Body of pancreas (tissue), 4 donors: ENCODE measurements around the gene BICRAL. TPM values are rescaled to one million over a fixed set of nuclear protein-coding genes. Genes with fewer than 3 reads are reported as not detected.

Experiments
- ATAC-seq: fragments of 150-250 bp; one replicate; pipeline ENCODE4 v1.9.1; 2016
- DNase-seq, 4 donors: peaks; one replicate each; pipeline ENCODE4 v3.0.0-alpha.2; 2019
- H3K27ac ChIP-seq, 4 donors: fragments of 200-600 bp; sonication (generic); 1 replicate in 3 of 4; 2 replicates in 1 of 4; pipeline versions ENCODE4 v1.5.1 to v1.6.1; 2016 to 2019; ENCODE audit warnings: mild to moderate bottlenecking in 1 of 4, mixed read lengths in 1 of 4, moderate library complexity in 1 of 4
- H3K27me3 ChIP-seq, 2 donors: fragments of 200-600 bp; sonication (generic); one replicate each; pipeline ENCODE4 v1.6.0; 2016; ENCODE audit warnings: mild to moderate bottlenecking in 1 of 2
- H3K36me3 ChIP-seq, 2 donors: fragments of 200-600 bp; sonication (generic); replicated peaks in 1 of 2; 2 replicates each; pipeline ENCODE4 v1.5.1; 2016; ENCODE audit warnings: low read depth in 2 of 2; ENCODE audit not compliant: insufficient read depth in 1 of 2
- H3K4me1 ChIP-seq: fragments of 200-600 bp; sonication (generic); one replicate; pipeline ENCODE4 v1.6.0; 2016
- H3K4me3 ChIP-seq, 2 donors: fragments of 200-600 bp; sonication (generic); 1 replicate in 1 of 2; 2 replicates in 1 of 2; pipeline ENCODE4 v1.5.1; 2016 to 2019
- H3K9me3 ChIP-seq, 3 donors: fragments of 200-600 bp; sonication (generic); 1 replicate in 2 of 3; 2 replicates in 1 of 3; pipeline ENCODE4 v1.5.1; 2016
- POLR2A ChIP-seq, 3 donors: fragments of 450-650 bp; IDR thresholded peaks; one replicate each; pipeline ENCODE4 v1.6.1; 2016; ENCODE audit warnings: antibody characterized with exemption in 3 of 3, mild to moderate bottlenecking in 2 of 3
- WGBS, 2 donors: methylation state at CpG; one replicate each; pipeline ENCODE4 v1.1.5; 2017; 5-methylcytosine and 5-hydroxymethylcytosine counted together
- intact Hi-C: fragments of 100-400 bp; cut with DNase I; formaldehyde crosslinking; loops from one replicate; pipeline ENCODE4 v1.15.1; 2023
- total RNA-seq, 2 donors: library from RNA; depleted of rRNA; stranded (reverse); fragments of >200 nt; gene quantifications; one replicate each; pipeline ENCODE4 v1.1.0, GENCODE V29; 2016
- TF ChIP-seq, protein P1 (sequence below), 7 experiments: fragments of 450-650 bp in 4 of 7; fragments of 200-600 bp in 3 of 7; sonication (generic) in 3 of 7; IDR thresholded peaks; one replicate each; pipeline ENCODE4 v1.5.1; 2016 to 2019; ENCODE audit warnings: antibody characterized with exemption in 7 of 7

Gene BICRAL
- total RNA-seq, 2 donors from 2014 or later, result 6.9 to 8.6 TPM

DNA sequence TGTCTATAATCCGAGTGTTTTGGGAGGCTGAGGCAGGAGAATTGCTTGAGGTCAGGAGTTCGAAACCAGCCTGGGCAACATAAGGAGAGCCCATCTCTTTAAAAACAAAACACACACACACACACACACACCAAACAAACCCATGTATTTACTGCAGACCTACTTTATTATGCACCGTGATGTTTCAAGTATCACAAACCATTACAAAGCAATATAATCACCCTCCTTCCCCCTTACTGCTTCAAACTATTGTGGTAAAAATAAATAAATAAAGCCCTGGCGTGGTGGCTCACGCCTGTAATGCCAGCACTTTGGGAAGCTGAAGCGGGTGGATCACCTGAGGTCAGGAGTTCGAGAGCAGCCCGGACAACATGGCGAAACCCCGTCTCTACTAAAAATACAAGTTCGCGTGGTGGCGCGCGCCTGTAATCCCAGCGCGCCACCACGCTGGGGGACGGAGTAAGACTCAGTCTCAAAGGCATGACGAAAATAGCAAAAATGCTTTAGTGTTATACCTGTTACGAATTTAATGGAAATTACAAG, 37.4 kb upstream of the BICRAL start:
- WGBS, 2 donors, result 47 to 57% methylated on average over 21 of the region's 21 CpGs
- TF ChIP-seq POLR2A (IDR thresholded peaks at IDR 0.05), result no peak
- TF ChIP-seq, protein P1, sequence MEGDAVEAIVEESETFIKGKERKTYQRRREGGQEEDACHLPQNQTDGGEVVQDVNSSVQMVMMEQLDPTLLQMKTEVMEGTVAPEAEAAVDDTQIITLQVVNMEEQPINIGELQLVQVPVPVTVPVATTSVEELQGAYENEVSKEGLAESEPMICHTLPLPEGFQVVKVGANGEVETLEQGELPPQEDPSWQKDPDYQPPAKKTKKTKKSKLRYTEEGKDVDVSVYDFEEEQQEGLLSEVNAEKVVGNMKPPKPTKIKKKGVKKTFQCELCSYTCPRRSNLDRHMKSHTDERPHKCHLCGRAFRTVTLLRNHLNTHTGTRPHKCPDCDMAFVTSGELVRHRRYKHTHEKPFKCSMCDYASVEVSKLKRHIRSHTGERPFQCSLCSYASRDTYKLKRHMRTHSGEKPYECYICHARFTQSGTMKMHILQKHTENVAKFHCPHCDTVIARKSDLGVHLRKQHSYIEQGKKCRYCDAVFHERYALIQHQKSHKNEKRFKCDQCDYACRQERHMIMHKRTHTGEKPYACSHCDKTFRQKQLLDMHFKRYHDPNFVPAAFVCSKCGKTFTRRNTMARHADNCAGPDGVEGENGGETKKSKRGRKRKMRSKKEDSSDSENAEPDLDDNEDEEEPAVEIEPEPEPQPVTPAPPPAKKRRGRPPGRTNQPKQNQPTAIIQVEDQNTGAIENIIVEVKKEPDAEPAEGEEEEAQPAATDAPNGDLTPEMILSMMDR (IDR thresholded peaks at IDR 0.05), result no peak
- intact Hi-C loops, result no loop called here
- Histone ChIP-seq H3K4me1 (peaks cover 40% of the 10 kb centered on the region), H3K4me3 (peak overlapping the region; percentile 75 to 93), H3K36me3 (no peaks in the 10 kb centered on the region), H3K27ac (peak overlapping the region in 2 of 4 donors; percentile 81 to 99), H3K9me3 (no peaks in the 10 kb centered on the region), H3K27me3 (no peaks in the 10 kb centered on the region)
- no peak for ATAC-seq
- no peak for DNase-seq

DNA sequence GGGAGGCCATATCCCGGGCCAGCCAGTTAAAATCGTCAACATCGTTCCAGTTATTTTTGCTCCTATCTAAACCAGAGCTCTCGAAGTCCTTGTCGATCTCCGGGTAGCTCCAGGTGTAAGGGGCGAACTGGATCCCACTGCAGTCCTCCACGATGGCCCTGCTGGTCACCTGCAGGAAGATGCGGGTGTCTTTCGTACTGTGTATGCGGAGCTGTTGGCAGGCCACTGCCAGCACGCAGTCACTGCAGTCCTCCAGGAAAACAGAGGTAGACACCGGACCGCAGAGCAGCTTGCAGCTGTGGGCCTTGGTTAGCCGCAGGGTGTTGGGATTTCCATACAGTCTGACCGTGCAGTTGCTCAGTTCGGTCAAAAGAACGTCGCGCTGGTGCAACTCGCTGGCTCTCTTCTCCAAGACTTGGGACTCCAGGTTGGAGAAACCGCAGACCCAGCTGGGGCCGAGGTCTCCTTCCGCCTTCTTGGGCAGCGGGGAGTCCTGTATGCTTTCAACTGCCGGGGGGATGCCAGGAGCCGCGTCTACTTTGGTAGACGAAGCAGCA, 36.7 kb upstream of the BICRAL start:
- 0 to 2% methylated on average over 23 to 29 of the region's 29 CpGs for WGBS, 2 donors
- no peak for ATAC-seq
- Histone ChIP-seq H3K4me3 (peak overlapping the region; percentile 75 to 93), H3K36me3 (no peaks in the 10 kb centered on the region), H3K27me3 (no peaks in the 10 kb centered on the region), H3K27ac (peak overlapping the region; percentile 81 to 99 (median 91)), H3K4me1 (peaks cover 40% of the 10 kb centered on the region), H3K9me3 (no peaks in the 10 kb centered on the region)
- TF ChIP-seq, protein P1 (IDR thresholded peaks at IDR 0.05), result no peak
- TF ChIP-seq POLR2A (IDR thresholded peaks at IDR 0.05), result no peak
- DNase-seq, result peak; percentile 26 to 36 (median 29)
- intact Hi-C loops, result no loop called here

DNA sequence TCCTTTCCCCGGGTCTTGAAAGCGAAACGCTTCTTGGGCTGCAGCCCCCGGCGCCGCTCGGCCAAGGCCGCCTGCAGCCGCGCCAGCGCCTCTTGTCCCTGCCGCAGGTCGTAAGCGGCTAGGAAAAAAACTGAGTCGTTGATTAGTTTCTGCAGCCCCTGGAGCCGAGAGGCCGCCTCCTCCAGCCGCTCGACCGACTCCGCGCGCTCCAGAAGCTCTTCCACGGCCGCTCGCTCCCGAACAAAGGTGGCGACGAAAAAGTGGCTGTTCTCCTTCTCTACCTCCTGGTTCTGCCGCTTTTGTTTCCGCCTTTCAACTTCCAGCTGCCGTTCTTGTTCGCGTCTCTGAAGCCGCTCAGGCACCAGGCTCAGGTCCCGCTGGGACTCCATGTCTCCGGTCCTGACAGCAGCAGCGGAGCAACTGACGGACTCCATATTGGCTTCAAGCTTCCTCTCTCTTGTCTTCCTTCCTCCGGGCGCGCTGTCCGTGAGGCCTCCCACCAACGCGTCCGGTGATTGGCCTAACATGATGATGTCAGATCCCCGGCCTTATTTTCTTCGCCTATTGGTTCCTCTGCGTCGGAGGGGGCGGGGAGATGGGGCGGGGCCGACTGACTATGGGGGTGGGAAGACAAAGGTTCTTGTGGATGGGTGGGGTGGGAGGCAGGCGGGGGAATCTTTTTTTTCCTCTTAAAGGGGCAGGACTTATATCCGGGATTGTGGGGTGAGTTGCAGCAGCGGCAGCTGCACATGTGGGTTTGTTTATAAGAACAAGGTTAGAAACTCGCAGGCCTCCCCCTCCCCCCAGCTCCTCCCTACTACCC, 36.0 kb upstream of the BICRAL start, which contains the start of gene TBCC:
TSS of gene TBCC (minus strand) at position 464 of the 823 bp plus-strand sequence. CDS start at position 434, 30 bp downstream.
- H3K36me3 ChIP-seq, result no peaks in the 10 kb centered on the region
- no peaks in the 10 kb centered on the region for H3K27me3 ChIP-seq
- peak; percentile 93 to 99 (median 99) for TF ChIP-seq POLR2A (IDR thresholded peaks at IDR 0.05)
- TF ChIP-seq, protein P1 (IDR thresholded peaks at IDR 0.05), result no peak
- intact Hi-C loops, result no loop called here
- peak within 1 kb of the TSS; percentile 76 to 93 for H3K4me3 ChIP-seq
- DNase-seq, result peak; percentile 95 to 98 (median 97)
- WGBS, 2 donors, result 0% methylated on average over 28 to 57 of the region's 57 CpGs
- H3K27ac ChIP-seq, result peak within 1 kb of the TSS; percentile 81 to 99 (median 91)
- peak; percentile 94 for ATAC-seq
- no peaks in the 10 kb centered on the region for H3K9me3 ChIP-seq
- H3K4me1 ChIP-seq, result peaks cover 40% of the 10 kb centered on the region

DNA sequence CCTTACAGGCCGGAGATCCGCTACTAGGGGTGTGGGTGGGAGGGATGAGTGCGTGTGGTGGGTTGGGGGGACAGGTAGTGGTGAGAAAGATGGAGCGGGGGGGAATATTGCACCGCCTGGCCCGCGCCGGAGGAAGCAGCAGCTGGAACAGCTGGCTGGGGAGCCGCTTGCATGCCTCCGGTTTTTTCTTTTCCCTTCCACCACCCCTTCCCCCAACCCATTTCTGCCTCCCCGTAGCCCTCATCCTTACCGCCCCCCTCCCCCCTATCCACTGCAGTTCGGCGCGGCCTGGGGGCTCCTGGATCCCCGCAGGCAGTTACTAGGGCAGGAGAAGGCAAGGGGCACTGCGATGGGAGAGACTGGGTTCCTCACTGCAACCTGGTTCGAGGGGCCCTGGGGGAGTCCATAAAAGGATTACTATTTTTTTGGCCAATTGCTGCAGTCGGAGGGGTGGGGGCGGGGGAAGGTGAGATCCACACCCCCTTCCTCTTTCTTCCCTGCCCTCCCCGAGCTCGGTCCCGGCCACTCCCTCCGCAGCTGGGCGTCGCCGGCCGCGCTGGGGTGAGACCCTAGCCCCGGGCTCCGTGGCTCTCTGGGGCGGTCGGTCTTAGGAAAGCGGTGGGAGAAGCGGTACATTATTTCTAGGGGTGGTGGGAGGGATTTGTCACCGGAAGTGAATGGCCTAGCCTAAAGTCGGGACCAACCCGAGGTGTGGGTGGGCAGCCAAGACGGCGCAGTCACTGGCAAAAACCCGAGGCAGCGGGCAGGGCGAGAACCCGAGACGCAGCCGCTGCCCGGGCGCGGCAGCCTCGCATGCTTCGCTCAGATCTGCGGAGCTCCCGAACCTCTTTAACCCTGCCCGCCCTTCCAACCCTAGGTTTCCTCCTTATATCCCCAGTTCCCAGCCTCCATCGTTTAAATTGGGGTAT, 35.1 kb upstream of the BICRAL start:
- peaks cover 40% of the 10 kb centered on the region for H3K4me1 ChIP-seq
- H3K9me3 ChIP-seq, result no peaks in the 10 kb centered on the region
- intact Hi-C loops, result no loop called here
- H3K4me3 ChIP-seq, result peak overlapping the region; percentile 76 to 79
- H3K27me3 ChIP-seq, result no peaks in the 10 kb centered on the region
- H3K36me3 ChIP-seq, result no peaks in the 10 kb centered on the region
- WGBS, 2 donors, result 0 to 1% methylated on average over 50 to 55 of the region's 55 CpGs
- ATAC-seq, result peak; percentile 64
- DNase-seq, result peak; percentile 73 to 81 (median 76)
- H3K27ac ChIP-seq, result peak overlapping the region; percentile 74 to 99 (median 89)
- TF ChIP-seq, protein P1 (IDR thresholded peaks at IDR 0.05), result no peak
- TF ChIP-seq POLR2A (IDR thresholded peaks at IDR 0.05), result peak; percentile 51 to 89 (median 85)
